ENCODE data around the gene CRABP2. TPM values are rescaled to one million over a fixed set of nuclear protein-coding genes. Genes with fewer than 3 reads are reported as not detected.
A peak's percentile ranks its signal among the peaks of the same experiment; 100 is the strongest.

CRABP2 gene
- total RNA-seq, 1 donor from 2014 or later, result 1.4 TPM

- Histone ChIP-seq H3K27ac (peak within 1 kb of the TSS; percentile 96), H3K27me3 (no peaks in the 10 kb centered on the region), H3K4me3 (peak within 1 kb of the TSS; percentile 79), H3K9me3 (no peaks in the 10 kb centered on the region), H3K36me3 (peaks cover 26% of the 10 kb centered on the region), H3K4me1 (peaks cover 39% of the 10 kb centered on the region)
- no peak for TF ChIP-seq CTCF (IDR thresholded peaks at IDR 0.05)
- DNase-seq, result peak; percentile 94
- ATAC-seq, result peak; percentile 84
- intact Hi-C loops (cut with DNase I), result loop anchor here (5.0 kb wide), 1 partner anchor 36 kb away; no protein-coding TSS in a partner anchor
Measured at GRCh38 chr1:156727926-156728598, 22.7 kb upstream of the CRABP2 start, which contains the start of gene METTL25B. METTL25B (plus strand) TSS chr1:156728469; CDS start chr1:156729105, 636 bp downstream.

GRCh38 chr1:156727492-156727891, 22.1 kb upstream of the CRABP2 start:
- peaks cover 39% of the 10 kb centered on the region for H3K4me1 ChIP-seq
- DNase-seq (no peak), ATAC-seq (no peak)
- H3K9me3 ChIP-seq, result no peaks in the 10 kb centered on the region
- H3K36me3 ChIP-seq, result peaks cover 29% of the 10 kb centered on the region
- intact Hi-C loops (cut with DNase I), result loop anchor here (5.0 kb wide), 1 partner anchor 35 kb away; no protein-coding TSS in a partner anchor
- no peaks in the 10 kb centered on the region for H3K27me3 ChIP-seq
- no peak for TF ChIP-seq CTCF (IDR thresholded peaks at IDR 0.05)
- H3K27ac ChIP-seq, result peak overlapping the region; percentile 96
- peak overlapping the region; percentile 79 for H3K4me3 ChIP-seq

GRCh38 chr1:156726549-156727226, 21.3 kb upstream of the CRABP2 start:
- intact Hi-C loops (cut with DNase I), result loop anchor here (5.0 kb wide), 1 partner anchor 34 kb away; no protein-coding TSS in a partner anchor
- H3K4me1 ChIP-seq, result peaks cover 39% of the 10 kb centered on the region
- H3K9me3 ChIP-seq, result no peaks in the 10 kb centered on the region
- H3K27me3 ChIP-seq, result no peaks in the 10 kb centered on the region
- peak overlapping the region; percentile 79 for H3K4me3 ChIP-seq
- H3K27ac ChIP-seq, result no peak overlapping the region
- ATAC-seq (no peak), DNase-seq (no peak)
- H3K36me3 ChIP-seq, result peaks cover 35% of the 10 kb centered on the region
- TF ChIP-seq CTCF (IDR thresholded peaks at IDR 0.05), result peak; percentile 45

GRCh38 chr1:156725683-156726280, 20.4 kb upstream of the CRABP2 start:
- Histone ChIP-seq H3K4me1 (peaks cover 39% of the 10 kb centered on the region), H3K4me3 (peak overlapping the region; percentile 79), H3K27ac (no peak overlapping the region), H3K36me3 (peaks cover 44% of the 10 kb centered on the region), H3K9me3 (no peaks in the 10 kb centered on the region), H3K27me3 (no peaks in the 10 kb centered on the region)
- intact Hi-C loops (cut with DNase I), result loop anchor here (5.0 kb wide), 1 partner anchor 33 kb away; no protein-coding TSS in a partner anchor
- ATAC-seq, result peak; percentile 85
- peak; percentile 93 for DNase-seq
- TF ChIP-seq CTCF (IDR thresholded peaks at IDR 0.05), result peak; percentile 97

GRCh38 chr1:156721535-156721934, 16.2 kb upstream of the CRABP2 start:
- Histone ChIP-seq H3K9me3 (no peaks in the 10 kb centered on the region), H3K27me3 (no peaks in the 10 kb centered on the region), H3K4me1 (peaks cover 20% of the 10 kb centered on the region), H3K27ac (no peak overlapping the region), H3K4me3 (no peak overlapping the region), H3K36me3 (peaks cover 47% of the 10 kb centered on the region)
- intact Hi-C loops (cut with DNase I), result no loop called here
- ATAC-seq, result no peak
- no peak for DNase-seq
- TF ChIP-seq CTCF (IDR thresholded peaks at IDR 0.05), result no peak
